Measurements from ENCODE around the gene GLIPR1.

GRCh38 chr12:75477137-75477536 lies 3.4 kb upstream of the GLIPR1 start:
- no peak for TF ChIP-seq POLR2AphosphoS5 (IDR thresholded peaks at IDR 0.05; ENCODE audit: low read depth, low read length)
- no peak for TF ChIP-seq POLR2A (IDR thresholded peaks at IDR 0.05; ENCODE audit: low read depth, low read length)
